ENCODE data around the gene PFKP. TPM values are rescaled to one million over a fixed set of nuclear protein-coding genes. Genes with fewer than 3 reads are reported as not detected.

Gene PFKP
- total RNA-seq, 4 donors from 2014 or later = 64.3 to 261 (median 107) TPM

DNA sequence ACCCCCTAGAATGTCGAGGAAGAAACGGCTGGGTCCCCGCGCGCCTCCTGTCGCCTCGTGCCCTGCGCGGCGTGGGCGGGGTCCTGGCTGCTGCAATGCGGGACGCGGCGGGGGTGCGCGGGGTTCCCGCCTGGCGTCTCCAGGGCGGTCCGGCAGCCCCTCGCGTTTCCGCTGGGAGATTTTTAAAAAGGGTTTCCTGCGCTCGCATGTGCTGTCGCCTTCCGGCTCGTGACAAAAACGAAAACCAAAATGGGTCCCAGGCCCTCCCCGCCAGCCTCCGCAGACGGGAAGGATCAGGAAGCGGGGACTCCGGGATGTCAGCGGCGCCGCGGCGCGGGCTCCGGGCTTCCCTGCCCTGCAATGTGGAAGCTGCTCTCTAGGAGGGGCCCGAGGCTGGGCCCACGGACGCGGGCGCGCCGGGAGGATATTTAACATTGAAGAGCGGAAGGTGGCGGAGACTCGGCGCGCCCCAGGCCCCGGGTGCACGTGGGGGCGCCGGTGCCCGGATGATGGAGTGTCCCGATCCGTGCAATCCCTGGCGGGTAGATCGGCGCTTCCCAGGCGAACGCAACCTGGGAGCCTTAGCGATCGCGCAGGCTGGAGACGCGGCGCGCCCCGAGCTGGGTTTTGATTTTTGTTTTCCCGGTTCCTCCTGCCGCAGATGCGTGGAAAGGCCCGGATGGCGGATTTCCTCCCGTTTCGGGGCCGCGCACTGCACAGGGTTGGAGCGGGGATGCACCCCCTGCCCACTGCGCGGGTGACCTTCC lies 1.0 kb downstream of the PFKP start:
- Histone ChIP-seq H3K4me3 (peak overlapping the region; percentile 74 to 91), H3K4me1 (peaks cover 0 to 62% (median 12%) of the 10 kb centered on the region in 3 donors), H3K9me3 (no peaks in the 10 kb centered on the region), H3K27me3 (no peaks in the 10 kb centered on the region), H3K27ac (peak overlapping the region; percentile 35 to 90 (median 82)), H3K36me3 (peaks cover 0 to 4% of the 10 kb centered on the region in 2 donors)
- ATAC-seq = peak; percentile 76
- TF ChIP-seq CTCF (IDR thresholded peaks at IDR 0.05) = peak in 3 of 4 experiments; percentile 45 to 57 (median 55)
- peak in 1 of 2 donors; percentile 22 for TF ChIP-seq POLR2A (IDR thresholded peaks at IDR 0.05)
- TF ChIP-seq POLR2AphosphoS5 (IDR thresholded peaks at IDR 0.05) = peak; percentile 34
- TF ChIP-seq EP300 (IDR thresholded peaks at IDR 0.05) = no peak
- 0% methylated on average over 10 of the region's 86 CpGs; no CpG with 5 or more reads in 1 of the 2 donors for WGBS, 2 donors (ENCODE audit: low coverage in 1 of 2)

GRCh38 chr10:3068968-3069737 lies 1.8 kb downstream of the PFKP start:
- peaks cover 0 to 70% (median 12%) of the 10 kb centered on the region in 3 donors for H3K4me1 ChIP-seq
- no peak for TF ChIP-seq EP300 (IDR thresholded peaks at IDR 0.05)
- no peak for TF ChIP-seq POLR2AphosphoS5 (IDR thresholded peaks at IDR 0.05)
- TF ChIP-seq POLR2A (IDR thresholded peaks at IDR 0.05) = no peak
- no peak for TF ChIP-seq CTCF (IDR thresholded peaks at IDR 0.05)
- H3K27ac ChIP-seq = peak overlapping the region; percentile 35 to 90 (median 82)
- no peaks in the 10 kb centered on the region for H3K27me3 ChIP-seq
- H3K9me3 ChIP-seq = no peaks in the 10 kb centered on the region
- peak overlapping the region; percentile 74 to 91 for H3K4me3 ChIP-seq
- WGBS, 2 donors (ENCODE audit: low coverage in 1 of 2) = 43 to 48% methylated on average over 8 to 16 of the region's 57 CpGs
- peaks cover 0 to 4% of the 10 kb centered on the region in 2 donors for H3K36me3 ChIP-seq
- no peak for ATAC-seq

DNA sequence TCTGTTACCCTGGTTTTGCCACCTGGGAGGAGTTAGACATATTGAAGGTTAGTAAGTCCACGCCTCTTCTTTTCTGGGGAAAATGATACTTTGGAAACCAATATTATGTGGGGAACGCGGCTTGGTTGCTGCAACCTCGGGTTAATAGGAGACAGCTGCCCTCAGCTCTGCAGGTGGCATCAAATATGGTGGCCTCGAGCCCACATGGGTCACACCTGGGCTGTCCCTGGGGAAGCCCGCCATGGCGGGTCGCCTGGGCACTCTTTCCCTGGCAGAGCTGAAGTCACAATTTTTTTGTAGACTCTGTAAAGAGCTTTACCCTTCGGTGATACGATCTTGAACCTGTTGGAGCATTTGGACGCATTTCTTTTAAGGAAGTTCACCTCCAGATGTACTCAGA lies 2.5 kb downstream of the PFKP start:
- WGBS, 2 donors (ENCODE audit: low coverage in 1 of 2) = 97% methylated on average over 4 to 7 of the region's 11 CpGs
- Histone ChIP-seq H3K4me3 (no peak overlapping the region), H3K36me3 (peaks cover 0 to 4% of the 10 kb centered on the region in 2 donors), H3K27me3 (no peaks in the 10 kb centered on the region), H3K27ac (peak overlapping the region in 1 of 4 donors; percentile 90), H3K4me1 (peaks cover 0 to 77% (median 12%) of the 10 kb centered on the region in 3 donors), H3K9me3 (no peaks in the 10 kb centered on the region)
- no peak for ATAC-seq
- TF ChIP-seq POLR2AphosphoS5 (IDR thresholded peaks at IDR 0.05) (no peak), EP300 (IDR thresholded peaks at IDR 0.05) (no peak), CTCF (IDR thresholded peaks at IDR 0.05) (no peak)

DNA sequence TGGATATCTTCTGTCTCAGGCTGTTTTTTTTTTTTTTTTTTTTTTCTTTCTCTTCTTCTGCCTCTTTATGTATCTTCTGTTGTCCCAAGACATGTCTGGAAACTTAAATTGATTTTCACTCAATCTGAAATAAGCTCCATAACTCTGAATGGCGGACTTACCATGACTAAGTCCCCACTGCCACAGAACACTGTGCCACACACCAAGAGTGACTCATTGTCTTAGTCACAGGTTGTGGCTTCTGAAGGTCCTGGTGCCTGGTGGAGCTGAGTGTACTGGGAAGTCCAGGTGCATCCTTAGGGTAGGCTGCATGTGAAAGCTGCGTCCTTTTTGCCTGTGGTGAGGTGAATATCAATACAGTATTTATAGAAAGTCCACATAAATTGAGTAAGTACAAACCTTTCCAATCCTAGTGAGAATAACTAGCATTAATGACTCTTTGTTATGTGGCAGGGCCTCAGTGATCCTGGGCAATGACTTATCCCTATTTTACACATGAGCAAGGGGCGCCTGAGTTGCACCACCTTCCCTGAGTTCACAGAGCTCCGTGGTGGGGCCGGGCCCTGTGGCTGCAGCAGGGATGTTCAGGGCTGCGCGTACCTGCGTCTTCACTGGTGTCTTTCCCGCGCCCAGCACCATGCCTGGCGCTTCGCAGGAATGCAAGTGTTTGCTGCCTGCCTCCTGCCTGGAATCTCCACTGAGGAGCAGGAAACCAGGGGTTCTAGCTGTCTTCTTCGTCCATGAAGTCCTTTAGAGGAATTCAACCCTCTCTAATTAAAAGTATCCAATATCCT lies 4.3 kb downstream of the PFKP start:
- TF ChIP-seq CTCF (IDR thresholded peaks at IDR 0.05) (no peak), POLR2AphosphoS5 (IDR thresholded peaks at IDR 0.05) (no peak), EP300 (IDR thresholded peaks at IDR 0.05) (no peak), POLR2A (IDR thresholded peaks at IDR 0.05) (no peak)
- WGBS, 2 donors (ENCODE audit: low coverage in 1 of 2) = 87 to 91% methylated on average over 7 of the region's 13 CpGs
- Histone ChIP-seq H3K27ac (peak overlapping the region in 1 of 4 donors; percentile 8), H3K4me3 (no peak overlapping the region), H3K36me3 (peaks cover 0 to 4% of the 10 kb centered on the region in 2 donors), H3K4me1 (peaks cover 0 to 69% (median 8%) of the 10 kb centered on the region in 3 donors), H3K27me3 (no peaks in the 10 kb centered on the region), H3K9me3 (no peaks in the 10 kb centered on the region)
- ATAC-seq = no peak
